GM18511 (cell line): ENCODE data around the gene ACOT9.
"Not testable (repeated sequence)": the region's sequence is repeated elsewhere in the genome, so short reads cannot be mapped to it uniquely, and the experiment has no call there.

Experiments used
- ATAC-seq: cut with Tn5 transposase; IDR thresholded peaks from one replicate; pipeline ENCODE4 v1.9.1; 2021; ENCODE audit warnings: mild to moderate bottlenecking, moderate library complexity; ENCODE audit not compliant: unreplicated experiment

Gene ACOT9

GRCh38 chrX:23742697-23743622 lies at the start of gene ACOT9:
Gene ACOT9 (minus strand): TSS chrX:23743276. CDS start chrX:23743144, 132 bp downstream.
- peak; percentile 96 for ATAC-seq

DNA sequence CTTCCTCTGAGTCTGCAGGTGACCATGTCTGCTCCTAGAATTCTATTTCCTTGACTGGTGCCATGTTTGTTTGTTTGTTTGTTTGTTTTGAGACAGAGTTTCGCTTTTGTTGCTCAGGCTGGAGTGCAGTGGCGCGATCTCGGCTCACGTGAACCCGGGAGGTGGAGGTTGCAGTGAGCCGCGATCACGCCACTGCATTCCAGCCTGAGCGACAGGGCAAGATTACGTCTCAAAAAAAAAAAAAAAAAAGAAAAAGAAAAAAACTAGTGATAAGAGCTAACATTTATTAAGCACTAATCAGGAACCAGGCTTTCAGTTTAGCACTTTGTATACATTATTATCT lies 47.0 kb upstream of the ACOT9 start:
- no peak for ATAC-seq

GRCh38 chrX:23789386-23790154 lies 46.5 kb upstream of the ACOT9 start:
- no peak for ATAC-seq

- ATAC-seq = no peak
Measured at GRCh38 chrX:23788946-23789345, 45.9 kb upstream of the ACOT9 start.

GRCh38 chrX:23788521-23788920 lies 45.4 kb upstream of the ACOT9 start:
- ATAC-seq = peak; percentile 61

DNA sequence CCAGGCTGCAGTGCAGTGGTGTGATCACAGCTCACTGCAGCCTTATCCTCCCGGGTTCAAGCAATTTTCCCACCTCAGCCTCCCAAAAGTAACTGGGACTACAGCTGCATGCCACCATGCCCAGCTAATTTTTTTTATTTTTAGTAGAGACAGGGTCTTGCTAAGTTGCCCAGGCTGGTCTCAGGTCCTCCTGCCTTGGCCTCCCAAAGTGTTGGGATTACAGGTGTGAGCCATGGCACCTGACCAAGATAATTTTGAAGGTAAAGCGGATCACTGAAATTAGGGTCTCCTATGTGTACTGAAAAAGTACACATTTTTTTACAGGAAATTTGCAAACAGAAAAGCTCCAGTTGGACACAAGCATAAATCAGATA lies 44.7 kb upstream of the ACOT9 start:
- ATAC-seq = no peak

DNA sequence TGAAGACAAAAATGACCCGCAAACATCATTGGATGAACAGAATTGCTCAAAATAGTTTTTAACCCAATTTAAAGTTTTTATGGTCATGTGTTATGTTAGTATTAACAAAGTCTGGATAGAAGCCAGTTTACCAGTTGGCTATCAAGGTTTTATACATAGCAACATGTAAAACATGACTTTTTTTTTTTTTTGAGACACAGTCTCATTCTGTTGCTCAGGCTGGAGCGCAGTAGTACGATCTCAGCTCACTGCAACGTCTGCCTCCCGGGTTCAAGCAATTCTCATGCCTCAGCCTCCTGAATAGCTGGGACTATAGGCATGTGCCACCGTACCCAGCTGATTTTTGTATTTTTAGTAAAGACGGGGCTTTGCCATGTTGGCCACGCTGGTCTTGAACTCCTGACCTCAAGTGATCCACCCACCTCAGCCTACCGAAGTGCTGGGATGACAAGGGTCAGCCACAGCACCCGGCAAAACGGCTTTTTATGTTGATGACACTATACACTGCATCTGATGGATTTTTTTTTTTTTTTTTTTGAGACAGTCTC lies 43.3 kb upstream of the ACOT9 start:
- ATAC-seq = no peak

DNA sequence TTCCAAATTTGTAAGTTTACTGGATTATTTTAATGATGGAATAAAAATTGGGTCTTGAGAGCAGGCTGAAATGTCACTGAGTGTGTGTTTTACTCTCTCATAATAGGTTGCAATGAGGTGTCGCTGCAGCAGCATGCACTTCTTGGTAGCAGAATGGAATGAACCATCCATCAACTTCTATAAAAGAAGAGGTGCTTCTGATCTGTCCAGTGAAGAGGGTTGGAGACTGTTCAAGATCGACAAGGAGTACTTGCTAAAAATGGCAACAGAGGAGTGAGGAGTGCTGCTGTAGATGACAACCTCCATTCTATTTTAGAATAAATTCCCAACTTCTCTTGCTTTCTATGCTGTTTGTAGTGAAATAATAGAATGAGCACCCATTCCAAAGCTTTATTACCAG lies 42.5 kb upstream of the ACOT9 start:
- no peak for ATAC-seq

DNA sequence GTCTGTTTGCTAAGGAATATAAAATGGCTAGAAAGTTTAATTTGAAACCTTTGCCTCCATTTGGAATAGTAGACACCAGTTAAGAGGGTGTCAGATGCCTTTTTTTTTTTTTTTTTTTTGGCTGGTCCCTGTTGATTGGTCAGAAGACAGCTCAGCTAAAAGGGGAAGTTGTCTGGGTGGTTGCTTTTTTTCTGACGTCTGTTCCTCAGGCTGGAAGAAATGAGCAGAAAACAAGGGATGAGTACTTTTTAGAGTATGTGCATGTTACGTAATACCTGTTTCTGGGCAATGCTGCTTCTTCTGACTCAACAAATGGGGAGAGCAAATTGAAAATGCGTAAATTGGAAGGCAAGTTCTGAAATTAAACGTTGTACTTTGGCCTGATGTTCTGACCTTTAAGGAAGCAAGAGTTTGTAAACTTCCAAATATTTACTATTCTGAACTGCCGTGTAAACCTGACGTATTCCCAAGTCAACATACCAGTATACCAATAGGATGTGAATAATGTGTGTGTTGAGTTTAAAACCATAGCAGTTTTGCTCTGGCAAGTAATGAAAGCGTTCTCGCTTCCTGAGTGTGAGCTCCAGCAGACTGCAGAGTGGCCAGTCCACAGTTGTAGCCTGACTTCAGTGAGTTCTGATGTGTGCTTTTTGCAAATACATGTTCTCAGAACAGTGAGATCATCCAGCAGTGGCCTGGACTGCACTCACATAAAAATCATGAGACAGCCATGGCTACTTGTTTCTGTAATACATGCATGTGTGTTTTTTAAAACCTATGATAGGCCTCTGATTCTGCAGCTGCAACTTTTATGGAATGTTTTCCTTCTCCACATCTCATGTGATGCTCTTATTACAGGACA lies 41.6 kb upstream of the ACOT9 start:
- ATAC-seq = no peak

DNA sequence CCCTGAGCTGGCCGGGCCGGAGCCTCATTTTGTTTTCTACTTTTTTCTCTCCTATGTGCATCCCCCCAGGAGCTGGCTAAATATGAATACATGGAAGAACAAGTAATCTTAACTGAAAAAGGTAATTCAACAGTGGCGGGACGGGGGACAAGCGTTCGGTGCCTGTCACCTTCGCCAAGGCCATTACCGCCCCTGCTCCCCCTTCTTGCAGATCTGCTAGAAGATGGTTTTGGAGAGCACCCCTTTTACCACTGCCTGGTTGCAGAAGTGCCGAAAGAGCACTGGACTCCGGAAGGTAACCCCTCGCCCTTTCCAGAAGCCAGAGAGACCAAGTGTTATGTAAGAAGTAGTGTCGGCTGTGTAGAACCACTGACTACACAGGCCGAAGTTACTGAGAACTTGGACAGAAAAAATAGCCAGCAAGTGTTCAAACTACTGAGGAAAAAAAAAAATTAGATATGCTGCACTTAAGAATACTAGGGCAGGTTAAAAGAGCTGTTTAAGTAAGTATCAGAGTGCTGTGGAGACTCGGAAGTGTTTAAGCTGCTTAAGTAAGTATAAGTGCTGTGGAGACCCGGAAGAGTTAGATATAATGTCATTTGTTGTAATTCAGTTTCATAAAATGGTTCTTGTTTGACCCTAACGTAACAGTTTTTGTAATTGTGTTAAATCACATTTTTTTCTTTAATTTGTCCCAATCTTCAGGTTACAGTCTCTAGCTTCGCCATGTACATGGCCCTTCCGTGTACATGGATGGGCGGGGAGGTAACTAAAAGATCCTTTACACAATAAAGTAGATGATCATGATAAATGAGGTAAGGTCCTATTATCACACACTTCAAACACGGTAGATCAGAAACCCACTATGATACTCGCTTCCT lies 40.8 kb upstream of the ACOT9 start:
- no peak for ATAC-seq

DNA sequence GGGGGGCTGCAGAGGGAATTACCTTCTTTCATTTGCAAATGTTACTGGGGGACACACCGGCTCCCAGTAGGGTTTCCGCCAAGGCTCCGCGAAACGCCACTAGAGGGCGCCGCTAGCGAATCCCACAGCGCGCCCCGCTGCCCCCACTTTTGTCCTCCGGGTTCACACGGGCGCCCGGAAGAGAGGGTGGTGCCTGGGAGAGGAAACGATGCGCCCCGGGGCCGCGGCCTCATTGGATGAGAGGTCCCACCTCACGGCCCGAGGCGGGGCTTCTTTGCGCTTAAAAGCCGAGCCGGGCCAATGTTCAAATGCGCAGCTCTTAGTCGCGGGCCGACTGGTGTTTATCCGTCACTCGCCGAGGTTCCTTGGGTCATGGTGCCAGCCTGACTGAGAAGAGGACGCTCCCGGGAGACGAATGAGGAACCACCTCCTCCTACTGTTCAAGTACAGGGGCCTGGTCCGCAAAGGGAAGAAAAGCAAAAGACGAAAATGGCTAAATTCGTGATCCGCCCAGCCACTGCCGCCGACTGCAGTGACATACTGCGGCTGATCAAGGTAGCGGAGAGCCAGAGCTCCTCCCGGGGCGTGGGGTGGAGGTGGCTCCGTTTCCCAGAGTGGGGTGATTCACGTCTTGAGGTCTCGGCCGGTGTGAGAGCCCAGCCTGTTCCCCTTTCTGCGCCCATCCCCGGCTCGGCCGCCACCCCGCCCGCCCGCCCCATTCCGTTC lies 40.0 kb upstream of the ACOT9 start, which contains the start of gene SAT1:
TSS of gene SAT1 (plus strand) at position 311 of the 726 bp plus-strand sequence. CDS start at position 490, 179 bp downstream.
- ATAC-seq = peak; percentile 83

DNA sequence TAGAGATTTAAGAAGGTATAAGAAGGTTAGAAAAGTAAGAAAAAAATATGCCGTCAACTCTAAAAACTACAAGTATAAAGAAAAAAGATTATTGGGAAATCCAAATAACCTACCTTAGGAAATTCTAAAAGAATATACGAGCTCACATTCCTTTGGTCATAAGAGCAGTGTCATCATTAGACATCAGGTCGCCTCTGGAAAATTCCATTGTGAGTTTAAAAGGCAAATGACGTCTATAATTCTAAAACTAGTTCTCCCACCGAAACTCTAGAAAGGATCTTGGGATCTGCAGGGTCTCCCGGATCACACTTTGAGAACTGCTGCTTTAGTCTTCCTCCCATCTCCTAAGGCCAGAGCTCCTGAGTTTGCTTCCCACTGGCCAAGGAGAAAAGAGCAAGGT lies 39.4 kb upstream of the ACOT9 start:
- no peak for ATAC-seq

GRCh38 chrX:23779025-23779424 lies 35.9 kb upstream of the ACOT9 start:
- ATAC-seq = no peak

DNA sequence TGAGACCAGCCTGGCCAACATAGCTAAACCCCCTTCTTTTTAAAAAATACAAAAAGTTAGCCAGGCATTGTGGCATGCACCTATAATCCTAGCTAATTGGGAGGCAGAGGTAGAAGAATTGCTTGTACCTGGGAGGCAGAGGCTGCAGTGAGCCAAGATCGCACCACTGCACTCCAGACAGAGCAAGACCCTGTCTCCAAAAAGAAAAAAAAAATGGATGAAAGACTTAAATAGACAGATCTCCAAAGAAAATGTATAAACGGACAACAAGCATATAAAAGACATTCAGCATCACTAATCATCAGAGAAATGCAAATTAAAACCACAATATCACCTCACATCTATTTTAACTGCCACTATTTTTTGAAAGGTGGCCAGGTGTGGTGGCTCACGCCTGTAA lies 33.3 kb upstream of the ACOT9 start:
- ATAC-seq = no peak

DNA sequence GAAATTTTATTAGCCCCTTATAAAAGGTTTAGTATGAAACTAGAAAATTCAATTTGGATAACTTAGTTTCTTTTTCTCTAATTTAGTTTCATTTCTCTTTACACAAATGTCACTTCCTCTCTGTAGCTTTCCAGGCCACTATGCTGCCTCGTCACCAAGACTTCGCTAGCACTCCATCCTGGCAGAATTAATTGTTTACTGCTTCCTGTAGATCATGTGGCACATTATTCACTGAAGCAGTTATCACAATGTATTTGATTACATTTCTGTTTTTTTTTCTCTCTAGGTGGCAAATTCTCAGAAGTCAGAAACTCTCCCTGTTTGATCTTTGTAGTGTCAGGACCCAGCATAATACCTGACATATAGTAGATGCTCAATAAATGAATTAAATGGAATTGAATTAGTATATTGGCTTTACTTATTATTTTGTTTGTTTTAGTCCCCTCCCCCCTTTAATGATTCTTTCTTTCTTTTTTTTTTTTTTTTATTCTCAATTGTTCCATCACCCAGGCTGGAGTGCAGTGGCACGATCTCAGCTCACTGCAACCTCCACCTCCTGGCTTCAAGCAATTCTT lies 30.6 kb upstream of the ACOT9 start:
- peak; percentile 92 for ATAC-seq

DNA sequence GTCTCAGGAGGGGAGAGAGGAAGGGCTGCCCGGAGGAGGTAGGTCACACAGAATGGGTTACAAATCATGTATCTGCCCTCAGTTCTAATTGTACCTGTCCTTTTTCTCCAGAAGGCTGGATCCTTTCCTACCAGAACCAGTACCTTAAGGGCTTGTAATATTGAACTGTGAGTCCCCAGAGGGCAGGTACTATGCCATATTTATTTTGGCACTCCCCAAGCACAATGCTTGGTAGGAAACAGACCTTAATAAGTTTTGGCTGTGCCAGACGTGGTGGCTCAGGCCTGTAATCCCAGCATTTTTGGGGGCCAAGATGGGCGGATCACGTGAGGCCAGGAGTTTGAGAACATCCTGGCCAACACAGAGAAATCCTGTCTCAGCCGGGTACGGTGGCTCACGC lies 28.0 kb upstream of the ACOT9 start:
- not testable (repeated sequence) for ATAC-seq

GRCh38 chrX:23770142-23770541 lies 27.1 kb upstream of the ACOT9 start:
- ATAC-seq = no peak

- no peak for ATAC-seq
Measured at GRCh38 chrX:23766650-23767551, 23.8 kb upstream of the ACOT9 start.
